CD4-positive, alpha-beta T cell treated with Interleukin-2 at 100 ng/mL for 4 hours (primary cell): ENCODE measurements around the gene B4GALNT3.
A peak's percentile ranks its signal among the peaks of the same experiment; 100 is the strongest.

Experiments
- DNase-seq: peaks from one replicate; pipeline ENCODE4 v3.0.0-alpha.2; 2020; ENCODE audit warnings: low spot score

B4GALNT3 gene

DNA sequence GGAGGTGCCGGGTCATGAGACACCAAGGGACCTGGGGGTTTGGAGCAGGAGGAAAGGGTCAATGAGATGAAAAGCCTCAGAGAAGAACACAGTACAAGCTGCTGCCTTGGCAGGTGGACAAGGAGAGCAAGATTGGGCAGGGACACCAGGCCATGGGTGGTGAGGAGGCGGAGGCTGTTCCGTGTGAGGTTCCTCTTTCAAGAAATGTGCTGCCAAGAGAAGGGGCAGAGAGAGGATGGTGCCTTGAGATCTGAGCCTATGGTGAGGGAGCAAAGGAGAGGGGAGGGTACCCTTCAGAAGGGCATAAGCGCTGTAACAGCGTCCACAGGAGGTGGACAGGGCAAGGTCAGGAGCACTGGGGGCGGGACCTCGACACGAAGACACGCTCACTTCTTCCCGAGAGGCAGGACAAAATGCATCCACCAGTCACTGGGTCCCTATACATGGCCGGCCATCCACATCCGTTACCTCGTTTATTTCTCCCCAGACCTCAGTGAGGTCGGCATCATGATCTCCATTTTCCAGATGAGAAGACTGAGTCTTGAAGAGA is 100.2 kb downstream of the B4GALNT3 start:
- DNase-seq, result no peak

DNA sequence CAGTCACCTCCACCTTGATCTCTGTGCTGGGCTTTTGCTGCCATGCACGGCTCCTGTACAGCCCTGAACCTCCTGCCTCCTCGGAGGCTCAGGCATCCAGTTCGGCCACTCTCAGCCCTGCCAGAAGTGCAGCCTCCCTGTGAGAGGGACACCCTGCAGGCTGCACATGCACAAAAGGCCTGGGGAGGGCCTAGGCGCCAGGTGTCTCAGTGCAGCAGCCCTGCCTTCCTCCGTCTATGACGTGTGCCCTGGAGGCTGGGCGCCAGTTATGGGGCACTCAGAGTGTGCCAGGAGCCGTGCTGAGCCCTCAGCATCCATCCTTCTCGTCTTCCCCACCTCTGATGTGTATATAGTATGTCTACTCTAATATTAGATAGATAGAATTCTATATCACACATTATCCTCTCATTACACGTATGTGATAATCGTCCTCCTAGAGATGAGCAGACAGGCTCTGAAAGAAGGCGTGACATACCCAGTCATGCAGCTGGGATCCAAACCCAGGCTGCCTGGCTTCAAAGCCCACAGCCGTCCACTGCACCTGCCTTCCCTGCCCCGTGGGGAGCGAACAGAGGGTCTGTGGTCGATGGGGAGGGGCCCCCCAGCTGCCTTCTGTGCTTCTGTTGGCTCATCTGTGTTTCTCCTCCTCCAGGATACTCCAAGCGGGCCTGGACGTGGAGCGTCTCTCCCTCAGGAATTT is 101.1 kb downstream of the B4GALNT3 start:
- DNase-seq, result no peak

DNA sequence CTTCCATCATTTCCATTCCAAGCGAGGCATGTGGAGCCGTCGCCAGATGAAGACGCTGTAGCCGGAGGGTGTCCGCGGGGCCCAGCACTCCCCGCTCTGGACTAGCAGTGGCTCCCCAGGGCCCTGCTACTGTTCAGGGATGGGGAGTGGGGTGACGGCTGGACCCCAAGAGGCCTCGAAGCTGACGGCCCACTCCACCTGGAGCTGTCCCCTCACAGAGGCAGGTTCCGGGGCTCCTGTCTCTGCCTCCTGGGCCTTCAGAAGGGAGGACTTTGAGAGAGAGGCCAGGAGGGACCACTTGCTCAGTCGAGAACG is 101.6 kb downstream of the B4GALNT3 start:
- no peak for DNase-seq

DNA sequence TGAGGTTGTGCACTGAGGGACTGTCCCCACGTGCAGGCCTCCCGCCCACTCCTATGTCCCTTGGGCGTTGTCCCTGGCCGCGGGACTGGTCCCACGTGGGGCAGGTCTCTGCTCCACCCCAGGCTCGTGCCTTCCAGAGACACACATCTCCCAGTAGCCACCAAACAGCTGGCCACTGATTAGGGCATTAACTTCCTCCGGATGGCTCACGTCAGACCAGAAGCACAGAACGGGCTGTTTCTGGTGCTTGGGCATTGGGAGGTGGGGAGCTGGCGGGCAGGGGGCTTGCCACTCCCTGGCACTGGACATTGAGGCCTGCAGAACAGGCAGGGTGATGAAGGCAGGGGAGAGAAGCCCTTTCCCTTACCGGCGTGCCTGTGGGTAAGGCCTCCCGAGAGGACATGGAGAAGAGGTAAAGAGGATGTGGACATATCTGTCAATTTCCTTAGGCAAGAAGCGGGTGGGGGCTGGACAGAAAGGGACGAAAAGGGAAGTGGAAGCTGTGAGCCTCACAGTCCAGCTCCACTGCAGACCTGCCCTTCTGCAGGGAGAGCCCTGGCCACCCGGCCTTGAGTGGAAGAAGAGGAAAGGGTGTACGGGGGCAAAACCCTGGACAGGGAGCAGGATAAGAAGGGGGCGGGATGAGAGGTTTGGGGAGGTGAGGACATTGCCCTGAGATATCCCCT is 102.3 kb downstream of the B4GALNT3 start:
- no peak for DNase-seq

DNA sequence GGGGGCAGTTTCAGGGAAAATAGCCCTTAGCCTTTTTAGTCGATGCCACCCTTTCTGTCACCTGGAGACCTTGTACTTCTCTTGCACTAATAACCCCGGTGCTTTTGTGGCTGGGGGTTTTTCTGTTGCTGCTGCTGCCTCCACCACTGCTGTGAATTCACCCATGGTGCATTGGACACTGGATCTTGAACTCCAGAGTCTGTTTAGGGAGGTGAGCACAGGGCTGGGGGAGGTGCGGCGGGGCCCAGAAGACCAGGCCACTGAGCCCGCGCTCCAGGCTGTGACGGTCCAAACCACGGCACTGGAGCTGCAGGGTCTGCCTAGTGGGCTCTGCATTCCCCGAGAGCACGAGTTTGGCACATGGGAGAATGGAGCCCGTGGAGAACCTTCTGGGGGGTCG is 102.9 kb downstream of the B4GALNT3 start:
- no peak for DNase-seq

DNA sequence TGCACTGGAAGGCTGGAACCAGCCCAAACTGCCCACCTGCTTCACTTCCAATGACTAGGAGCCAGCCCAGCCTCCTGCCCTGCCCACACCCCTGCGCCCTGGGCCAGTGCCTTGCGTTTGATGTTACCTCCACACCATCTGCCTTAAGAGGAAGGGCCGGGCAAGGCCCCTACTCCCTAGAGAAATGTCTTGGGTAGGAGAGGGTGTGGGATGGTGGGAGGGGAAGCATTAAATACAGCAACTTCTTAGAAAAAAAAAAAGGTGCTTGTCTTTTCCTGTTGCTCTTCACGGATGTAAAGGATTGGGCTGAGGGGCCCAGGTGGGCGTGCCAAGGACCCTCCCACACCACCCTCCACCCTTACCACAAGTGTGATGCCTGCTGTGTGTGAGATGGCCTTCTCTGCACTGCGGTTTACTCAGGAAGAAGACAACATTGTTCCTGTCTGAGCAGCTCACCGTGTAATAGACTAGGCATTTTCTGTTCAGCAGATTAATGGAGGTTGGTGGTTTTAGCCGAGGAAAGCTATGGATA is 103.6 kb downstream of the B4GALNT3 start:
- DNase-seq, result peak; percentile 75

DNA sequence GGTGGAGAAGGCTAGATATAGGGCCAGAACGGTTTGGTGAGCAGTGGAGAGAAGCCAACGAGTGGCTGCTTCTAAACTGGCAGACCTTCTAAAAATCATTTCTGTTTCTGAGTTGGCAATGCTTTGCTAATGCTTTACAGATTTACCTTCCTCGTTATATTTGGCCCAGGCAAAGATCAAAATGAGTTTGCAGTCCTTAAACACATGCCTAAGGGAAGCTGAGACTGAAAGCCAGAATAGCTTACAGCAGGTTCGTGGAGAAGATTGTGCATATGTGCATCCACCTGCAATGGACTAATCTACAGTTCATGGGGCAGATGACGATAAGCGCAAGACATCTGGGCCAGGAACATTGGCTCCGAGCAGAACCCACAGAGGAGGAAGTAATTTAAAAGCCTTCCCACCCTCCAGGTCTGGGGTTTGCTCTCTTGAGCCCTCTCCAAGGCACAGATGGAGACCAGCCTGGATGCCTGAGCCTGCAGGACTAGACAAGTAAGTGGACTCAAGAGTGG is 104.1 kb downstream of the B4GALNT3 start:
- DNase-seq, result no peak

DNA sequence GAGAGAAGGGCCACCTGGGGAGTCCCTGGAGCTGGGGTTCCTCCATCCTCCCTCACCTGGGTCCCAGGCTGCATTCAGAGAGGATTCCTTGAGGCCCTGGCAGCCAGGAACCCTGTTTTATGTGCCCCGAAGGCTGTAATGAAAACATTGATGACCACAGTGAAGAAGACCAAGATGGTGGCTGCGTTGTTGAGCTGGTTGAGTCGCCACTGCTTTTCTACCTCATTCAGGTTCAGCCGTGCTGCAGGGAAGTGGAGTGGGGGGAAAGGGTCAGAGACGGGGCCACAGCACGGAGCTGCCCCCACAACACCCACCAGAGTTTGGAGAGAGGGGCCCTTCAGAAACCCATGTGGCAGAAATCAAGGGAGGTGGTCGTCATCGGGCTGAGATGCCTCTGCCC is 105.4 kb downstream of the B4GALNT3 start:
- DNase-seq, result no peak

DNA sequence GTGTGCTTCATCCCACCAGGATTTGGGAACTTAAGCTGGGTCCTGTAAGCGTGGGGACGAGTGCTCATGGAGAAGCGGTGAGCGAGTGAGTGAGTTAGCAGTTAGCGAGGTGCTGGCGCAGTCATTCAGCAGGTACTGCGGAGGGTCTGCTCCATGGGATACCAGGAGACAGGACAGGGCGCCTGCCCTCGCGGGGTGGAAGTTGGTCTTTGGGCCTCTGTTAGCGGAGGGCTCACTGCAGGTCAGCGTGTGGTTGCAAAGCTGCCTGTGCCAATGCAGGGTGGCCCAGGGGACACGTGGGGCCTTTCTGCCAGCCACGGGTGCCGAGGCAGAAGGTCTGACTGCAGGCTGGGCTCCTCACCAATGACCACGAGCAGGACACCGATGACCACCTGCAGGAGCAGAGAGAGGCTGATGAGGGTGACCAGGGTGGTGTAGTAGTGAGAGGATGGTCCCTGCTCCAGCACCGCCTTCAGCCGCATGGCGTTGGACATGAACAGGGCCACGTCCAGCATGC is 105.9 kb downstream of the B4GALNT3 start:
- no peak for DNase-seq

DNA sequence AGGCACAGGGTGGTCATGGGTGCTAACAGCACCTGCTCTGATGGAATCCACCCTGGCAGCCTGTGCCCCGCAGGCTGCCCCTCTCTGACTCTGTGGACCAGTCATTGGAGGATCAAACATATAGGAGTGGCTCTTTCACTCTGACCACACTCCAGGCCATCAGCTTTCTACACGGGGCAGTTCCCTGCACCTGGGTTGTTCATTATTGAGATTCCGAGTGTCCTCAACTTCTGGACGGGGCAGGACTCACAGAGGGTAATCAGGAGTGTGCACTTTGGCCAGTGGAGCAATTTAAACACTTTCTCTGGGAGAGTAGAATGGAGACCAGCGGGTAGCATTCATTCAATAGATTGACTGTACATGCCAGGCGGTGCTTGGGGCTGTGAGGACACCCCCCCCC is 108.7 kb downstream of the B4GALNT3 start:
- DNase-seq, result no peak

DNA sequence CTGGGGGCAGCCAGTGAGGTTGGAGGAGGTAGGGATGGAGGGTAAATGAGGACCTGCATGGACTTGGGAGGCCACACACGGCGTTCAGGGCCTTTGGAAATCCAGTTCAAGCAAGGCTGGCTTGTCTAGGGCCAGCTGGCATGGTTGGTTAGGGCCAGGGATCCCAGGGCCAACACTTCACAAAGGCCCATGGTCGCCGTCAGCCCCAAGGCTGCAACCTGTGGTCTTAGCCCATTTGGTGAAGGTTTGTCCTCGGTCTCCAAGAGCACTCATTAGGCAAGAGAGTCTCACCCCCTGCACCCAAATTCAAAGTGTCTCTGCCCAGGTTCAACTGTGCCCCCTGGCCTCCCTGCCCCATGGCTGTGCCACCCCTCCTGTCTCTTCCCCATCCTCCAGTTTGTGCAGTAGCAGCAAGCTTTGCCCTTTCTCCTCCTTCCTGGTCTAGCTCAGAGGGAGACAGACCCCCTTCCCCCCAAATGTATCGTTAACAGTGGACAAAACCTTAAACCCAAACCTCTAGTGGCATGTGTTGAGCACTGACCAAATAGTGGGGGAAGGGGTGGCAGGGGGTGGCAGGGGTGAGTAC is 109.4 kb downstream of the B4GALNT3 start:
- DNase-seq, result no peak

DNA sequence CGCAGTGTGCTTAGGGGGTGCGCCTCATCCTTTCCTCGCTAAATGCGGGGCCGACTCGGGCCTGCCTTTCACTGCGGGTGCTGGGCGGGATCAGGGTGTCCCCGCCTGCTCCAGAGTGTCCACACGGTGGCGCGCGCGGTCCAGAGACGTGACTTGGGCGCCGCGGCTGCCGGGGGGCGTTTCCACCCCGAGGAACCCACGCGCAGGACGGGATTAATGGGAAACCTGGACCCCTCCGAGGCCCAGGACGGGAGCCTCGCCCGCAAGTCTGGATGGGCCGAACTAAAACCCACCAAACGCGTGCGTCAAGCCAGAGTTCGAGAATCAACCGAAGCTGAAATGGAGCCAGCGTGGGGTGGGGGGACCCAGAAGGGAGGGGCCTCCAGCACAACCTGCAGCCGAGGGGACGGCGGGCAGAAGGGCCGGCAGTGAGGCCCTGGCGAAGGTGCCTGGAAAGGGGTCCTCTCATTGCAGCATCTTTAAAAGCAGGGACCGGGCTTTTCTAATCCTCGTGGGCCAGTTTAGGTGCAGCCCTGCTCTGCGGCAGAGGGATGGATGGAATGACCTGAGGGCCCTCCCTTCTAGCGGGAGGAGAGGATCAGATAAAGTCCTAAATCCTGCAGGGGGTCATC is 110.2 kb downstream of the B4GALNT3 start:
- DNase-seq, result peak; percentile 84

DNA sequence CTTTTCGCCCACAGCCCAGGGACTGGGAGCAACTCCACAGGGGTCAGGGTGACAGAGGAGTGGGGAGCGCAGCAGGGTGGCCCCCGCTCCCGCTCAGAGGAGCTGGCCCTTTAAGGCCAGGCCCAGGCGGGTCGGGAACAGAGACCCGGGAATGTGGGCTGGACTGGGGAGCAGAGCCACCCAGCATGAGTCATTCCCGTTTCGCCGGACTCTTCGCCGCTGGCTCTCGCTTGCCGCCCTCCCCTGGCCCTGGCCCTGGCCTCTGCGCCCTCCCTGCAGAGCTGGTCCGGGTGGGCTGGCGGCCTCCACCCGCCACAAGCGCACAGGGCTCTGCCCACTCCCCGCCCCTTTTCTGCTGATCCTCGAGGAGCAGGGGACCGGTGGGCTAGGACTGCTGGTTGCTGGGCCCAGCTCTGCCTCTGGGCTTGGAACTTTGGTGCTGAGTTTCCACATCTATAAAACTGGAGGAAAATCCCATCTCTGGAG is 110.7 kb downstream of the B4GALNT3 start:
- no peak for DNase-seq

DNA sequence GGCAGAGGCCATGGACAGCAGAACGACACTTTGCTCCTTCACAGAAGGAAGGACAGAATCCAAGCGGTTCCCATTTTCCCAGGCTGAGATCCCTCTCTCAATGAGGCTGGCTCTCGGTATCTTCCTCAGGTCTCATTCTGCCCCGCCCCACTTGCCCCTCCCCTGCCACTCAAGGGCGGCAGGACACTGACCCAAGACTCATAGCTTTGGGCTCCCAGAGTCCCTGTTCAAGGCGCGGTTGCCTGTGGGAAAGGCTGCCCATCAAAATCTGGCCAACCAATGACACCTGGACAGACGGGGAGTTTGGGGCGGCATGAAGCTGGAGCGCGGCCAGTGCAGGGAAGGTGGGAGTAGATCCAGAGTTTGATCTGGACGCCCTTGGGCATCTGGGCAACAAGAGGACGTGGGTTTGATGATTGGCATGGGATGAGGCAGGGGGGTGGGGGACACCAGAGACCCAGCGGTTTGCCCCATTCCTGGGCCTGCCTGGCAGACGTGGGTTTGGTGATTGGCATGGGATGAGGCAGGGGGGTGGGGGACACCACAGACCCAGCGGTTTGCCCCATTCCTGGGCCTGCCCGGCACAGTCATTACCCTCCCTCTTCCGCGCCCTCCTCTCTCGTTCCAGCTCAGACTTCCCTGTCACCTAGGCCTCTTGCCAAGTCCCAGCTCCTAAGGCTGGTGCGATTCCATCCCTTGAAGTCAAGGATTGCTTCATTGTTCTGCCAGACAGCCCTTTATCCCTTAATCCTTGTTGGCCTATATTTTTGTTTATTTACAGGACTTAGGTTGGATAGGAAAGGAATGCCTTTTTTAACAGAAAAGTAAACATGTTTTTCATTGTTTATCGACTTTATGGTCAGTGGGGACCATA is 111.4 kb downstream of the B4GALNT3 start:
- DNase-seq, result no peak

DNA sequence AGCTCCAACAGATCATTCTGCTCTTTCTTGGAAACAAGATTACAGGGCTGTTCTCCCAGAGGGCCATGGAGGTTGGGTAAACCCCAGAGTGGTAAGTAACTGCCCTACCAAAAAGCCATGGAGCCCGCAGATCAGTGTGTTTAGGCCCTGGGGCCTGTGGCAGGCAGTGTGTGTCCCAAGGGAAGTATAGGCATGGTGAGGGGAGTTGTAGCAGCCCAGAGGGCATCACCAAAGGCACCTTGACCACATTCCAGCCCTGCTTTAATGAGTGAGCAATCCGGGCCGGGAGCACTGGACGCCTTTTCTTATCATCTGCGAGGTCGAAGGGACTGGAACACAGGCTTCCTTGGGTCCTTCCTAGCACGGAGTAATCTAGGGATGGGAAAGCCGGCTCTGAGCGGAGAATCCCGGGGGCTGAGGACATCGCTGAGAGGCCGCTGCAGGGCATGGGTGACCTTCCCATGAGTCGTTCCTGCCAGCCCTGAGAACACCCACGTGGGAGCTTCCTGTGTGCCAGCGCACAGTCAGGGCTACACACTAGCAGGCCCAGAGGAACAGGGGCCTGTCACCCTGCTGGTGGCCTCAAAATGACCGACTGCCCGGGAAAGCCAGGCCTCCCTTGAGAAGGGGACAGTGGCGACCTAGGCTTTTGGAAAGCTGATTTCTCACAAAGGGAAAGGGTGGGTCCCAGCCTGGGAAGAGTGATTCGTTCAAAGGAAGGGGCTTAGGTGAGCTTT is 112.2 kb downstream of the B4GALNT3 start:
- no peak for DNase-seq

DNA sequence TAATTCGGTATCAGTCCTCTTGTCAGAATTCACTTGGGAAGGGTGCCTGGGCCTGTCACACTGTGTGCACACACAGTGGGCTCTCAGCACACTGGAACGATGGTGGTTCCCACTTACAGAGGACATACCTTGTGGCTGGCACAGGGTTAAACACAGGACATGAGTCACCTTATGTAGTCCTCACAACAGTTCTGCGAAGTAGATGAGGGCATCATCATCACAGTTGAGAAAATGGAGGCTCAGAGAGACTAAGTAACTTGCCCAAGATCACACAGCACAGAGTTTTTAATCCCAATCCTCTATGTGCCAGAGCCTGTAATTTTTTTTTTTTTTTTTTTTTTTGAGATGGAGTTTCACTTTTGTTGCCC is 112.8 kb downstream of the B4GALNT3 start:
- no peak for DNase-seq

DNA sequence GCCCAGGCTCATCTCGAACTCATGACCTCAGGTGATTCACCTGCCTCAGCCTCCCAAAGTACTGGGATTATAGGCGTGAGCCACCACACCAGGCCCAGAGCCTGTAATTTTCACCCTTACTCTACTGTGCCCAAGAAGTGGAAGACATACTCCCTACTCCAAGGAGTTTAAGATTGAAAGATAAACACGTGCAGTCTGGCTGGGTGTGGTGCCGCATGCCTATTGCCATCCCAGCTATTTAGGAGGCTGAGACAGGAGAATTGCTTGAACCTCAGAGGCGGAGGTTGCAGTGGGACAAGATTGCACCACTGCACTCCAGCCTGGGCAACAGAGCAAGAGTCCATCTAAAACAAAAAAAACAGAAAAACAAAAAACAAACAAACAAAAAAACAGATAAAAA is 113.5 kb downstream of the B4GALNT3 start:
- no peak for DNase-seq

DNA sequence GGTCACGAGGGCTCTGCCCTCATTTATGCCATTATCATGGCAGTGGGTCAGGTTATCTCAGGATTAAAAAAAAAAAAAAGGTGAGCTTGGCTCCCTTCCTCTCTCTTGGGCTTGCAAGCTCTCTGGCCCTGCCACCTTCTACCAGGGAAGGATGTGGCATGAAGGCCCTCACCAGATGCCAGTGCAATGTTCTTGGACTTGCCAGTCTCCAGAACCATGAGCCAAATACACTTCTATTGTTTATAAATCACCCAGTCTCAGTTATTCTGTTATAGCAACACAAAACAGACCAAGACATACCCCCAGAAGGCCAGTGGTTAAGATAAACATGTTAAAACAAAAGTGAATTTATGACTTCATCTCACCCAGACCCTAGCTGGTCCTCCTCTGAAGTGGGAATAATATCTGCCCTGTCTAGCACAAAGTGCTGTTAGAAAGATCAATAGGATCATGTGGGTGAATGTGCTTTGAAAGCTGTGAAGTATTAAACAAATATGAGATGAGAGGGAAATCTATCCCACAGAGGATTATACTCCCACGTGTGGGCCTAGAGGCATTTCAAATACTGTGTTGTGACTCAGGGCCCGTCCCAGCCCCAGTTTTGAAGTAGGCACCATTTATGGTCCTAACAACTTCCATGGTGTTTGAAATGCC is 114.9 kb downstream of the B4GALNT3 start:
- DNase-seq, result no peak

DNA sequence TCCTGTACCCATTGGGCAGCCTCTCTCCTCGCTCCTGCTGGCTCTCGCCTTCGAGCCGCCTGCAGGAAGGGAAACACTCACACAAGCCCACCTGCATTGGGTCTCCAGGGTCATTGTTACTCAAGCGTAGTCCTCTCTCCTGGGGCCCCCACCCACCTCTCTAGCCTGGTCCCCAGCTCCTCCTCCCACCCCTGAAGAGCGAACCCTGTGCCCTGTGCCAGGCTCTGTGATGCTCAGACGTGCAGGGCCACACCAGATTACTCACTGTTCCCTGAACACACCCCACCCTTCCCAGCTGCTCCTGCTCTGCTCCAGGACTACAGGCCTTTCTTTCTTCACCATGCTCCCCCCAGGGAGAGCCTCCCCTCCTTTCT is 115.4 kb downstream of the B4GALNT3 start:
- no peak for DNase-seq
